IMR-90 (cell line): ENCODE results near the gene PTPRK. TPM values are rescaled to one million over a fixed set of nuclear protein-coding genes. Genes with fewer than 3 reads are reported as not detected.

Experiments used
- ATAC-seq: fragments of 200-7000 bp; cut with Tn5 transposase; 2 replicates; pipeline ENCODE4 v1.9.1; 2020; ENCODE audit warnings: low read depth, mild to moderate bottlenecking, moderate library complexity
- BruUV-seq: library from RNA; stranded (reverse); fragments of 400-500 nt; replicated peaks from 2 replicates; lab custom pipeline; 2021; lab: Mats Ljungman, UMichigan
- CTCF ChIA-PET: fragments of 300-600 bp; formaldehyde crosslinking; extraction: SDS; loops from one replicate; lab custom pipeline; 2021; ENCODE audit warnings: antibody characterized with exemption; lab: Yijun Ruan, JAX
- POLR2A ChIA-PET: fragments of 300-600 bp; sonication (Branson Sonifier 250); formaldehyde crosslinking; loops from one replicate; lab custom pipeline; 2022; ENCODE audit warnings: antibody characterized with exemption; ENCODE audit not compliant: unreplicated experiment; lab: Charles Lee
- DNase-seq: peaks from one replicate; pipeline ENCODE4 v3.0.0; 2013
- H2AFZ ChIP-seq: replicated peaks from 2 replicates; pipeline ENCODE3; 2013; ENCODE audit warnings: low read length, mild to moderate bottlenecking; ENCODE audit not compliant: poor library complexity
- H2AK5ac ChIP-seq: 2 replicates; pipeline ENCODE4 v1.6.1; 2013; ENCODE audit warnings: low read depth, low read length, inconsistent platforms
- H2AK9ac ChIP-seq: replicated peaks from 2 replicates; pipeline ENCODE3; 2013; ENCODE audit warnings: mild to moderate bottlenecking, low read depth, low read length, moderate library complexity; ENCODE audit not compliant: poor library complexity
- H2BK120ac ChIP-seq: 2 replicates; pipeline ENCODE4 v1.6.1; 2013; ENCODE audit warnings: low read depth, low read length, inconsistent platforms
- H2BK15ac ChIP-seq: 3 replicates; pipeline ENCODE4 v1.6.1; 2013; ENCODE audit warnings: low read depth, low read length, inconsistent platforms
- H2BK20ac ChIP-seq: 2 replicates; pipeline ENCODE4 v1.6.1; 2013; ENCODE audit warnings: low read depth, mild to moderate bottlenecking, inconsistent platforms, low read length, moderate library complexity
- H2BK5ac ChIP-seq: 2 replicates; pipeline ENCODE4 v1.6.1; 2013; ENCODE audit warnings: mild to moderate bottlenecking, low read depth, low read length, inconsistent platforms; ENCODE audit not compliant: poor library complexity, severe bottlenecking
- H3K14ac ChIP-seq: replicated peaks from 2 replicates; pipeline ENCODE4 v1.6.1; 2013; ENCODE audit warnings: low read depth, low read length, inconsistent platforms
- H3K18ac ChIP-seq: 2 replicates; pipeline ENCODE4 v1.6.1; 2013; ENCODE audit warnings: low read depth, low read length, control low read depth
- H3K23ac ChIP-seq: 2 replicates; pipeline ENCODE4 v1.6.1; 2013; ENCODE audit warnings: low read depth, low read length, inconsistent platforms
- H3K27ac ChIP-seq: 2 replicates; pipeline ENCODE4 v1.5.1; 2013; ENCODE audit warnings: mild to moderate bottlenecking, control low read depth, low read length; ENCODE audit not compliant: insufficient read depth
- H3K27me3 ChIP-seq: 2 replicates; pipeline ENCODE4 v1.6.1; 2013; ENCODE audit warnings: low read length; ENCODE audit not compliant: control insufficient read depth, insufficient read depth
- H3K36me3 ChIP-seq: 2 replicates; pipeline ENCODE4 v1.6.1; 2013; ENCODE audit warnings: low read length, mixed read lengths; ENCODE audit not compliant: control insufficient read depth, insufficient read depth
- H3K4ac ChIP-seq: 2 replicates; pipeline ENCODE4 v1.6.1; 2013; ENCODE audit warnings: low read depth, low read length, inconsistent platforms
- H3K4me1 ChIP-seq: 2 replicates; pipeline ENCODE4 v1.6.1; 2013; ENCODE audit warnings: low read length, mixed read lengths; ENCODE audit not compliant: control insufficient read depth, insufficient read depth
- H3K4me2 ChIP-seq: 2 replicates; pipeline ENCODE4 v1.6.1; 2013; ENCODE audit warnings: low read depth, mild to moderate bottlenecking, control low read depth, low read length, moderate library complexity
- H3K4me3 ChIP-seq: 2 replicates; pipeline ENCODE4 v1.5.1; 2013; ENCODE audit warnings: low read depth, mild to moderate bottlenecking, control low read depth, low read length, moderate library complexity; ENCODE audit not compliant: insufficient read depth
- H3K56ac ChIP-seq: 2 replicates; pipeline ENCODE4 v1.6.1; 2013; ENCODE audit warnings: low read length, inconsistent platforms; ENCODE audit not compliant: insufficient read depth; ENCODE audit errors: extremely low read depth
- H3K79me1 ChIP-seq, 2 experiments: 2 replicates each; pipeline ENCODE4 v1.6.1; 2013; ENCODE audit warnings: low read length in 2 of 2, inconsistent platforms in 1 of 2, low read depth in 1 of 2
- H3K9ac ChIP-seq: 2 replicates; pipeline ENCODE4 v1.6.1; 2013; ENCODE audit warnings: low read depth, low read length, control low read depth
- H3K9me1 ChIP-seq: 2 replicates; pipeline ENCODE4 v1.6.1; 2013; ENCODE audit warnings: low read length, inconsistent platforms; ENCODE audit not compliant: insufficient read depth
- H3K9me3 ChIP-seq: 2 replicates; pipeline ENCODE4 v1.6.1; 2013; ENCODE audit warnings: low read length; ENCODE audit not compliant: control insufficient read depth, insufficient read depth
- H4K20me1 ChIP-seq: 2 replicates; pipeline ENCODE4 v1.6.1; 2013; ENCODE audit warnings: low read length, inconsistent platforms; ENCODE audit not compliant: insufficient read depth
- H4K5ac ChIP-seq: 2 replicates; pipeline ENCODE4 v1.6.1; 2013; ENCODE audit warnings: mild to moderate bottlenecking, low read depth, low read length, control low read depth
- H4K8ac ChIP-seq, 2 experiments: 2 replicates each; pipeline ENCODE4 v1.6.1; 2013; ENCODE audit warnings: low read depth in 2 of 2, low read length in 2 of 2, control low read depth in 1 of 2, inconsistent platforms in 1 of 2
- H4K91ac ChIP-seq: 2 replicates; pipeline ENCODE4 v1.6.1; 2013; ENCODE audit warnings: low read depth, low read length, inconsistent platforms; ENCODE audit not compliant: insufficient read depth
- BHLHE40 ChIP-seq: fragments of 150-350 bp; IDR thresholded peaks from 2 replicates; pipeline ENCODE4 v1.6.1; 2016; ENCODE audit warnings: mild to moderate bottlenecking, low read depth, low read length
- CEBPB ChIP-seq: IDR thresholded peaks from 2 replicates; pipeline ENCODE4 v1.6.1; 2012; ENCODE audit warnings: low read depth, low read length, improper control_type of control experiment
- CHD1 ChIP-seq: IDR thresholded peaks from 2 replicates; pipeline ENCODE4 v1.6.1; 2012; ENCODE audit warnings: low read depth, low read length, improper control_type of control experiment
- FOS ChIP-seq: fragments of 150-350 bp; IDR thresholded peaks from 2 replicates; pipeline ENCODE4 v1.6.1; 2016; ENCODE audit warnings: low read depth, low read length
- MAFK ChIP-seq: IDR thresholded peaks from 2 replicates; pipeline ENCODE4 v1.6.1; 2012; ENCODE audit warnings: low read depth, low read length, improper control_type of control experiment
- MAZ ChIP-seq: IDR thresholded peaks from 2 replicates; pipeline ENCODE4 v1.6.1; 2012; ENCODE audit warnings: low read depth, mild to moderate bottlenecking, low read length, improper control_type of control experiment, moderate library complexity, borderline replicate concordance
- MXI1 ChIP-seq: IDR thresholded peaks from 2 replicates; pipeline ENCODE4 v1.6.1; 2012; ENCODE audit warnings: low read depth, mild to moderate bottlenecking, low read length, moderate library complexity, borderline replicate concordance
- NFE2L2 ChIP-seq: fragments of 150-350 bp; IDR thresholded peaks from 2 replicates; pipeline ENCODE4 v1.6.1; 2016; ENCODE audit warnings: low read depth, mild to moderate bottlenecking, low read length
- POLR2A ChIP-seq: IDR thresholded peaks from 2 replicates; pipeline ENCODE4 v1.6.1; 2012; ENCODE audit warnings: mild to moderate bottlenecking, low read depth, low read length
- RAD21 ChIP-seq: IDR thresholded peaks from 2 replicates; pipeline ENCODE4 v1.6.1; 2012; ENCODE audit warnings: low read length, improper control_type of control experiment
- RFX5 ChIP-seq: IDR thresholded peaks from 2 replicates; pipeline ENCODE4 v1.8.0; 2012; ENCODE audit warnings: low read depth, mild to moderate bottlenecking, low read length, moderate library complexity
- SMC3 ChIP-seq: fragments of 150-350 bp; IDR thresholded peaks from 2 replicates; pipeline ENCODE4 v1.6.1; 2016; ENCODE audit warnings: low read depth, mild to moderate bottlenecking, antibody characterized with exemption, low read length, moderate library complexity
- WGBS, 2 experiments: methylation state at CpG; one replicate each; pipeline versions ENCODE4 v1.1.5 to v1.1.7; 2013; ENCODE audit warnings: missing lambda C conversion rate in 2 of 2; ENCODE audit not compliant: insufficient read length in 1 of 2; ENCODE audit errors: extremely low coverage in 2 of 2; 5-methylcytosine and 5-hydroxymethylcytosine counted together
- dilution Hi-C: fragments of 300-500 bp; cut with HindIII; formaldehyde crosslinking; loops from one replicate; pipeline ENCODE4 v1.14.3; 2018; ENCODE audit warnings: low sequenced_read_pairs; ENCODE audit not compliant: unreplicated experiment
- in situ Hi-C: fragments of 300-500 bp; cut with MboI; formaldehyde crosslinking; loops from 3 replicates; pipeline ENCODE4 v1.14.3; 2019; ENCODE audit warnings: low sequenced_read_pairs, inconsistent platforms, mixed read lengths
- intact Hi-C: fragments of 100-400 bp; cut with micrococcal nuclease; formaldehyde crosslinking; loops from 2 replicates; pipeline ENCODE4 v1.10.0; 2022
- polyA plus RNA-seq, 3 experiments: library from polyadenylated mRNA; depleted of rRNA; stranded (reverse); fragments of >200 nt; gene quantifications; 2 replicates each; pipeline ENCODE4 v1.2.3, GENCODE V29; 2012; ENCODE audit warnings: low replicate concordance in 1 of 3
- total RNA-seq: library from RNA; depleted of rRNA; stranded (reverse); fragments of >200 nt; gene quantifications from 2 replicates; pipeline ENCODE4 v1.2.3, GENCODE V29; 2012
- TF ChIP-seq, protein P1 (sequence below): fragments of 150-350 bp; IDR thresholded peaks from 2 replicates; pipeline ENCODE4 v1.6.1; 2017; ENCODE audit warnings: mild to moderate bottlenecking, antibody characterized with exemption, low read length, low read depth
- TF ChIP-seq, protein P2 (sequence below): conservative IDR thresholded peaks from 2 replicates; pipeline ENCODE4 v1.5.1; 2012; ENCODE audit warnings: mild to moderate bottlenecking, low read depth, low read length, improper control_type of control experiment
- TF ChIP-seq, protein P3 (sequence below): fragments of 150-350 bp; IDR thresholded peaks from 2 replicates; pipeline ENCODE4 v1.6.1; 2016; ENCODE audit warnings: low read depth, mild to moderate bottlenecking, low read length, moderate library complexity, borderline replicate concordance

PTPRK gene
- total and polyA plus RNA-seq, 2 of the 4 experiments (the other 2 are of a cell fraction): 18.0 to 80.8 TPM

DNA sequence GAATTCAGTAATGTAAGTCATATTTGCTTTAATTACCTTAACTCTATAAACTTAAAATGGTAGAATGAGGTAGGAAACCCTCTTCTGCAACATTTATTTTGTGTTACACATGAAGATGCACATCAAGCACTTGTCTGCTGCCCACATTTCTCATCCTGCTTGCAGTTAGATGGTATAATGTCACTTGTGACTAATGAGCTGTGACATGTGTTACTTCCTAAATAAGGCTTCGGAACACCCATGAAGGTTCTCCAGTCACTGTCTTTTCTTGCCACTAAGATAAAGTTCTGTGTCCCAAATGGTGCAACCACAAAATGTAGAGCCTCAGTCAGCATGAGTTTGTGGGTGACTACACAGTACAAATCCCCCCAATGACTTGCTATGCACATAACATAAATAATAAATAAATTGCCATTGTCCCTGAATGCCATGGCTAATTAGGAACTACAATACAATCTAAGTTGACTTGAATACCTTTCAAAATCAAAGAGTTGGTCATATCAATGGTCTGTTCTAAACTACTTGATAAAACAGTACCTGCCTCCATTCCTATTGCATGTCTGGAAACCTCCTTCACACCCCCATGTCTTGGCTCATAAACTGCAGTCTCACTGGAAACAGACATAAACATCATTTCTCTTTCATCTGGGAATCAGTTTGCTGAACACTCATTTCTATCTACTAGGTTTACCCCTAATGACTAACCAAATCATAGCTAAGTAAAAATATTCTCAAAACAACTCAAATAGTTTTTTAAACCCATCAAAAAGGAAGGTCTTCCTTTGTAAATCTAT lies 157.2 kb downstream of the PTPRK start:
- Histone ChIP-seq H2AK9ac (no peak overlapping the region), H4K20me1 (peaks cover 5% of the 10 kb centered on the region; the same call in 1 of the 2 replicates), H2BK120ac (no peak overlapping the region), H3K56ac (no peak overlapping the region), H3K27me3 (no peaks in the 10 kb centered on the region), H3K9me3 (no peaks in the 10 kb centered on the region), H3K79me1 (peaks cover 26 to 43% of the 10 kb centered on the region in 2 experiments), H2BK20ac (no peak overlapping the region), H3K9me1 (peaks cover 4% of the 10 kb centered on the region; the same call in 1 of the 2 replicates), H2BK15ac (no peak overlapping the region), H4K5ac (no peak overlapping the region), H3K9ac (no peak overlapping the region), H2AFZ (no peak overlapping the region), H4K8ac (no peak overlapping the region), H3K4me1 (no peaks in the 10 kb centered on the region; the same call in 1 of the 2 replicates), H3K36me3 (no peaks in the 10 kb centered on the region), H2BK5ac (no peak overlapping the region), H3K4me2 (no peak overlapping the region), H3K4me3 (no peak overlapping the region), H3K23ac (no peak overlapping the region), H3K27ac (no peak overlapping the region), H3K14ac (0 out of 2 replicates have a peak overlapping the region, but pooled peaks have one; percentile 11), H3K4ac (no peak overlapping the region), H3K18ac (no peak overlapping the region), H2AK5ac (no peak overlapping the region), H4K91ac (no peak overlapping the region)
- POLR2A ChIA-PET: no interaction called here
- dilution Hi-C loops (no loop called here), in situ Hi-C loops (no loop called here), intact Hi-C loops (no loop called here)
- no CpG with 5 or more reads among the region's 1 CpG for WGBS, 2 experiments
- ATAC-seq: no peak
- BruUV-seq: no TSS peak
- peak; percentile 56 for DNase-seq
- CTCF ChIA-PET: no interaction called here
- no peak for TF ChIP-seq RFX5
- TF ChIP-seq, protein P1, sequence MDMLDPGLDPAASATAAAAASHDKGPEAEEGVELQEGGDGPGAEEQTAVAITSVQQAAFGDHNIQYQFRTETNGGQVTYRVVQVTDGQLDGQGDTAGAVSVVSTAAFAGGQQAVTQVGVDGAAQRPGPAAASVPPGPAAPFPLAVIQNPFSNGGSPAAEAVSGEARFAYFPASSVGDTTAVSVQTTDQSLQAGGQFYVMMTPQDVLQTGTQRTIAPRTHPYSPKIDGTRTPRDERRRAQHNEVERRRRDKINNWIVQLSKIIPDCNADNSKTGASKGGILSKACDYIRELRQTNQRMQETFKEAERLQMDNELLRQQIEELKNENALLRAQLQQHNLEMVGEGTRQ: no peak
- TF ChIP-seq CEBPB: no peak
- TF ChIP-seq MAZ: no peak
- TF ChIP-seq CHD1: no peak
- TF ChIP-seq, protein P2, sequence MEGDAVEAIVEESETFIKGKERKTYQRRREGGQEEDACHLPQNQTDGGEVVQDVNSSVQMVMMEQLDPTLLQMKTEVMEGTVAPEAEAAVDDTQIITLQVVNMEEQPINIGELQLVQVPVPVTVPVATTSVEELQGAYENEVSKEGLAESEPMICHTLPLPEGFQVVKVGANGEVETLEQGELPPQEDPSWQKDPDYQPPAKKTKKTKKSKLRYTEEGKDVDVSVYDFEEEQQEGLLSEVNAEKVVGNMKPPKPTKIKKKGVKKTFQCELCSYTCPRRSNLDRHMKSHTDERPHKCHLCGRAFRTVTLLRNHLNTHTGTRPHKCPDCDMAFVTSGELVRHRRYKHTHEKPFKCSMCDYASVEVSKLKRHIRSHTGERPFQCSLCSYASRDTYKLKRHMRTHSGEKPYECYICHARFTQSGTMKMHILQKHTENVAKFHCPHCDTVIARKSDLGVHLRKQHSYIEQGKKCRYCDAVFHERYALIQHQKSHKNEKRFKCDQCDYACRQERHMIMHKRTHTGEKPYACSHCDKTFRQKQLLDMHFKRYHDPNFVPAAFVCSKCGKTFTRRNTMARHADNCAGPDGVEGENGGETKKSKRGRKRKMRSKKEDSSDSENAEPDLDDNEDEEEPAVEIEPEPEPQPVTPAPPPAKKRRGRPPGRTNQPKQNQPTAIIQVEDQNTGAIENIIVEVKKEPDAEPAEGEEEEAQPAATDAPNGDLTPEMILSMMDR: no peak
- TF ChIP-seq, protein P3, sequence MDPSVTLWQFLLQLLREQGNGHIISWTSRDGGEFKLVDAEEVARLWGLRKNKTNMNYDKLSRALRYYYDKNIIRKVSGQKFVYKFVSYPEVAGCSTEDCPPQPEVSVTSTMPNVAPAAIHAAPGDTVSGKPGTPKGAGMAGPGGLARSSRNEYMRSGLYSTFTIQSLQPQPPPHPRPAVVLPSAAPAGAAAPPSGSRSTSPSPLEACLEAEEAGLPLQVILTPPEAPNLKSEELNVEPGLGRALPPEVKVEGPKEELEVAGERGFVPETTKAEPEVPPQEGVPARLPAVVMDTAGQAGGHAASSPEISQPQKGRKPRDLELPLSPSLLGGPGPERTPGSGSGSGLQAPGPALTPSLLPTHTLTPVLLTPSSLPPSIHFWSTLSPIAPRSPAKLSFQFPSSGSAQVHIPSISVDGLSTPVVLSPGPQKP: no peak
- no peak for TF ChIP-seq MXI1
- no peak for TF ChIP-seq RAD21
- no peak for TF ChIP-seq MAFK
- TF ChIP-seq FOS: no peak
- TF ChIP-seq BHLHE40: no peak
- no peak for TF ChIP-seq POLR2A
- TF ChIP-seq SMC3: no peak
- TF ChIP-seq NFE2L2: no peak
